Embryonic facial prominence (tissue), 1 donor: ENCODE results near the gene CACNA1D.

ENCODE experiments used
- DNase-seq: peaks from one replicate; pipeline ENCODE4 v3.0.0-alpha.2; 2016; ENCODE audit errors: extremely low spot score

The CACNA1D gene

GRCh38 chr3:53577506-53577905 lies 83.1 kb downstream of the CACNA1D start:
- no peak for DNase-seq

- DNase-seq = no peak
Observed at GRCh38 chr3:53579636-53580035, 85.2 kb downstream of the CACNA1D start.

GRCh38 chr3:53581671-53582070 lies 87.3 kb downstream of the CACNA1D start:
- no peak for DNase-seq

GRCh38 chr3:53583161-53583690 lies 88.8 kb downstream of the CACNA1D start:
- DNase-seq = no peak

GRCh38 chr3:53585049-53585448 lies 90.6 kb downstream of the CACNA1D start:
- DNase-seq = no peak

GRCh38 chr3:53585627-53586026 lies 91.2 kb downstream of the CACNA1D start:
- no peak for DNase-seq

GRCh38 chr3:53588122-53588521 lies 93.7 kb downstream of the CACNA1D start:
- no peak for DNase-seq

- DNase-seq = no peak
Observed at GRCh38 chr3:53589201-53589600, 94.8 kb downstream of the CACNA1D start.

- DNase-seq = no peak
Observed at GRCh38 chr3:53589806-53590205, 95.4 kb downstream of the CACNA1D start.

GRCh38 chr3:53590606-53591005 lies 96.2 kb downstream of the CACNA1D start:
- no peak for DNase-seq

- no peak for DNase-seq
Observed at GRCh38 chr3:53591646-53592045, 97.2 kb downstream of the CACNA1D start.

GRCh38 chr3:53592862-53593261 lies 98.5 kb downstream of the CACNA1D start:
- no peak for DNase-seq

GRCh38 chr3:53593611-53594010 lies 99.2 kb downstream of the CACNA1D start:
- no peak for DNase-seq

- DNase-seq = no peak
Observed at GRCh38 chr3:53594276-53594675, 99.9 kb downstream of the CACNA1D start.

GRCh38 chr3:53595660-53596059 lies 101.2 kb downstream of the CACNA1D start:
- no peak for DNase-seq

GRCh38 chr3:53597136-53597915 lies 102.9 kb downstream of the CACNA1D start:
- DNase-seq = no peak

- DNase-seq = no peak
Observed at GRCh38 chr3:53599771-53600170, 105.4 kb downstream of the CACNA1D start.

GRCh38 chr3:53602866-53603265 lies 108.5 kb downstream of the CACNA1D start:
- no peak for DNase-seq

GRCh38 chr3:53604232-53604631 lies 109.8 kb downstream of the CACNA1D start:
- no peak for DNase-seq

GRCh38 chr3:53606793-53607192 lies 112.4 kb downstream of the CACNA1D start:
- DNase-seq = no peak

GRCh38 chr3:53612508-53612907 lies 118.1 kb downstream of the CACNA1D start:
- no peak for DNase-seq

- DNase-seq = no peak
Observed at GRCh38 chr3:53613125-53613524, 118.7 kb downstream of the CACNA1D start.

GRCh38 chr3:53614307-53614706 lies 119.9 kb downstream of the CACNA1D start:
- no peak for DNase-seq

- no peak for DNase-seq
Observed at GRCh38 chr3:53616321-53616720, 121.9 kb downstream of the CACNA1D start.
